BJ (cell line): ENCODE results near the gene PTCD1. TPM values are rescaled to one million over a fixed set of nuclear protein-coding genes. Genes with fewer than 3 reads are reported as not detected.

Experiments used
- CTCF ChIA-PET: fragments of 350-600 bp; formaldehyde crosslinking; extraction: SDS; loops from one replicate; lab custom pipeline; 2021; ENCODE audit warnings: antibody characterized with exemption, inconsistent platforms; lab: Yijun Ruan, JAX
- POLR2A ChIA-PET: fragments of 300-600 bp; sonication (Branson Sonifier 250); formaldehyde crosslinking; extraction: SDS; loops from one replicate; lab custom pipeline; 2021; ENCODE audit warnings: antibody characterized with exemption; lab: Charles Lee
- DNase-seq: peaks from one replicate; pipeline ENCODE4 v3.0.0-alpha.2; 2011; ENCODE audit warnings: low read depth
- H3K27me3 ChIP-seq: 2 replicates; pipeline ENCODE4 v1.6.0; 2011; ENCODE audit warnings: low read length; ENCODE audit not compliant: control insufficient read depth, insufficient read depth
- H3K36me3 ChIP-seq: 2 replicates; pipeline ENCODE4 v1.5.1; 2011; ENCODE audit warnings: low read length; ENCODE audit not compliant: control insufficient read depth, insufficient read depth
- H3K4me3 ChIP-seq: 2 replicates; pipeline ENCODE4 v1.5.1; 2011; ENCODE audit warnings: low read depth, mild to moderate bottlenecking, control low read depth, low read length
- CTCF ChIP-seq: IDR thresholded peaks from 2 replicates; pipeline ENCODE4 v1.5.1; 2011; ENCODE audit warnings: low read depth, mild to moderate bottlenecking, control low read depth, inconsistent platforms, low read length, moderate library complexity; ENCODE audit not compliant: insufficient read depth
- polyA plus RNA-seq: library from polyadenylated mRNA; depleted of rRNA; stranded (reverse); fragments of >200 nt; gene quantifications from 2 replicates; pipeline ENCODE4 v1.2.3, GENCODE V29; 2011; rRNA removed

PTCD1 gene
- polyA plus RNA-seq, 1 experiment: 3.5 TPM

- POLR2A ChIA-PET: no interaction called here
- CTCF ChIA-PET: interaction anchor here (0.6 to 1.3 kb wide), 4 partner anchors 11 to 329 kb away, joined by 3 read pairs; no protein-coding TSS in a partner anchor
- no peak for TF ChIP-seq CTCF
These were observed 69.7 kb downstream of the PTCD1 start for GRCh38 chr7:99368750-99369389.

More at GRCh38 chr7:99368750-99369389, 69.7 kb downstream of the PTCD1 start:
- Histone ChIP-seq H3K36me3 (peaks cover 20% of the 10 kb centered on the region), H3K27me3 (no peaks in the 10 kb centered on the region), H3K4me3 (no peak overlapping the region)
- DNase-seq: no peak

Other genes with a start within 250 kb of the PTCD1 start
- gene KPNA7, start 230.7 kb downstream of the PTCD1 start, polyA plus RNA-seq: not detected in 2 replicates
- gene MYH16, start 166.0 kb downstream of the PTCD1 start, polyA plus RNA-seq: not detected in 2 replicates
- gene ARPC1A, start 112.9 kb downstream of the PTCD1 start, polyA plus RNA-seq: 206 and 243 TPM in 2 replicates
- 209 and 642 TPM in 2 replicates for gene ARPC1B, start 64.1 kb downstream of the PTCD1 start, polyA plus RNA-seq
- 45.5 and 62.0 TPM in 2 replicates for gene PDAP1, start 30.2 kb downstream of the PTCD1 start, polyA plus RNA-seq
- gene BUD31, start 29.8 kb downstream of the PTCD1 start, polyA plus RNA-seq: 85.2 and 92.9 TPM in 2 replicates
- gene CPSF4, start 145 bp upstream of the PTCD1 start, polyA plus RNA-seq: 33.6 and 40.1 TPM in 2 replicates
- 381 and 619 TPM in 2 replicates for gene ATP5MF, start 27.4 kb upstream of the PTCD1 start, polyA plus RNA-seq
- 8.2 and 11.4 TPM in 2 replicates for gene ZNF789, start 34.1 kb upstream of the PTCD1 start, polyA plus RNA-seq
- gene ZNF394, start 61.5 kb upstream of the PTCD1 start, polyA plus RNA-seq: 12.3 and 12.5 TPM in 2 replicates
- gene ZKSCAN5, start 65.9 kb upstream of the PTCD1 start, polyA plus RNA-seq: 9.7 and 10.3 TPM in 2 replicates
- 3.8 and 5.9 TPM in 2 replicates for gene FAM200A, start 113.3 kb upstream of the PTCD1 start, polyA plus RNA-seq
- 47.2 and 56.4 TPM in 2 replicates for gene ZNF655, start 119.8 kb upstream of the PTCD1 start, polyA plus RNA-seq
- gene TMEM225B, start 159.5 kb upstream of the PTCD1 start, polyA plus RNA-seq: 1.2 and 1.3 TPM in 2 replicates
- gene ZSCAN25, start 178.1 kb upstream of the PTCD1 start, polyA plus RNA-seq: 7.7 and 9.3 TPM in 2 replicates
- gene CYP3A5, start 241.2 kb upstream of the PTCD1 start, polyA plus RNA-seq: not detected in 2 replicates